Fibroblast of lung (primary cell): ENCODE results near the gene KAT2B. TPM values are rescaled to one million over a fixed set of nuclear protein-coding genes. Genes with fewer than 3 reads are reported as not detected.
A peak's percentile ranks its signal among the peaks of the same experiment; 100 is the strongest.

ENCODE experiments used
- DNase-seq, 2 donors: peaks; one replicate each; pipeline versions ENCODE4 v3.0.0 to v3.0.0-alpha.2; 2010; ENCODE audit warnings: low read depth in 2 of 2
- H2AFZ ChIP-seq: 2 replicates; pipeline ENCODE4 v1.5.1; 2012; ENCODE audit warnings: low read length, control low read depth, inconsistent platforms
- H3K27ac ChIP-seq: 2 replicates; pipeline ENCODE4 v1.5.1; 2011; ENCODE audit warnings: low read length, control low read depth; ENCODE audit not compliant: insufficient read depth
- H3K27me3 ChIP-seq: 2 replicates; pipeline ENCODE4 v1.5.1; 2011; ENCODE audit warnings: mild to moderate bottlenecking, low read length; ENCODE audit not compliant: control insufficient read depth, insufficient read depth
- H3K36me3 ChIP-seq: 2 replicates; pipeline ENCODE4 v1.5.1; 2011; ENCODE audit warnings: low read length; ENCODE audit not compliant: control insufficient read depth, insufficient read depth
- H3K4me1 ChIP-seq: 2 replicates; pipeline ENCODE4 v1.5.1; 2011; ENCODE audit warnings: low read length; ENCODE audit not compliant: control insufficient read depth, insufficient read depth; ENCODE audit errors: extremely low read depth
- H3K4me2 ChIP-seq: 2 replicates; pipeline ENCODE4 v1.5.1; 2011; ENCODE audit warnings: low read length, control low read depth; ENCODE audit not compliant: insufficient read depth; ENCODE audit errors: extremely low read depth
- H3K4me3 ChIP-seq, 4 experiments: fragments of 200-600 bp in 1 of 4; sonication (generic) in 1 of 4; replicated peaks in 1 of 4; 2 replicates each; pipeline ENCODE4 v1.5.1; 2011 to 2016; ENCODE audit warnings: low read length in 4 of 4, low read depth in 3 of 4, mild to moderate bottlenecking in 3 of 4, control low read depth in 2 of 4, inconsistent platforms in 1 of 4, mixed read lengths in 1 of 4; ENCODE audit not compliant: insufficient read depth in 1 of 4; ENCODE audit errors: control extremely low read depth in 1 of 4
- H3K79me2 ChIP-seq: 2 replicates; pipeline ENCODE4 v1.5.1; 2012; ENCODE audit warnings: mild to moderate bottlenecking, low read length, inconsistent platforms; ENCODE audit not compliant: control insufficient read depth, insufficient read depth
- H3K9ac ChIP-seq: 2 replicates; pipeline ENCODE4 v1.5.1; 2011; ENCODE audit warnings: mild to moderate bottlenecking, low read length, control low read depth; ENCODE audit not compliant: insufficient read depth
- H3K9me3 ChIP-seq: 2 replicates; pipeline ENCODE4 v1.5.1; 2012; ENCODE audit warnings: low read depth, low read length; ENCODE audit not compliant: control insufficient read depth, insufficient read depth
- H4K20me1 ChIP-seq: 2 replicates; pipeline ENCODE4 v1.5.1; 2011; ENCODE audit warnings: low read length; ENCODE audit not compliant: control insufficient read depth, insufficient read depth; ENCODE audit errors: extremely low read depth
- CTCF ChIP-seq, 2 donors: IDR thresholded peaks in 1 of 2; conservative IDR thresholded peaks in 1 of 2; 1 replicate in 1 of 2; 2 replicates in 1 of 2; pipeline ENCODE4 v1.5.1; 2011 to 2012; ENCODE audit warnings: low read length in 2 of 2, control low read depth in 1 of 2, inconsistent platforms in 1 of 2, low read depth in 1 of 2, mild to moderate bottlenecking in 1 of 2
- EZH2 ChIP-seq: IDR thresholded peaks from 2 replicates; pipeline ENCODE4 v1.5.1; 2012; ENCODE audit warnings: low read length, control low read depth, mild to moderate bottlenecking; ENCODE audit errors: missing control alignments
- polyA plus RNA-seq, 2 donors: library from polyadenylated mRNA; depleted of rRNA in 1 of 2; stranded (reverse) in 1 of 2; unstranded in 1 of 2; fragments of >200 nt; gene quantifications; 2 replicates each; pipeline ENCODE4 v1.2.1, GENCODE V29; 2011 to 2012; ENCODE audit warnings: missing spikeins in 1 of 2
- total RNA-seq: library from RNA; depleted of rRNA; stranded (reverse); fragments of >200 nt; gene quantifications from 2 replicates; pipeline ENCODE4 v1.2.1, GENCODE V29; 2014

Gene KAT2B
- total and polyA plus RNA-seq, 2 donors (not counting 1 experiment from before 2014, with no cell fraction given), result 9.1 to 14.7 TPM

GRCh38 chr3:20147361-20147760 is 107.1 kb downstream of the KAT2B start:
- H3K27ac ChIP-seq, result no peak overlapping the region
- H3K79me2 ChIP-seq, result no peaks in the 10 kb centered on the region
- no peaks in the 10 kb centered on the region for H3K4me1 ChIP-seq
- H3K36me3 ChIP-seq, result no peaks in the 10 kb centered on the region
- H2AFZ ChIP-seq, result no peak overlapping the region
- peak in 1 of 2 donors; percentile 77 for DNase-seq
- no peaks in the 10 kb centered on the region for H3K27me3 ChIP-seq
- peak overlapping the region in 1 of 4 experiments; percentile 27 for H3K4me3 ChIP-seq
- TF ChIP-seq EZH2, result no peak
- TF ChIP-seq CTCF (conservative IDR thresholded peaks at IDR 0.05 in 1 of 2, IDR thresholded peaks at IDR 0.05 in 1 of 2; ENCODE audit: low read depth in 1 of 2, low read length in 2 of 2), result no peak
- no peaks in the 10 kb centered on the region for H3K9me3 ChIP-seq
- no peaks in the 10 kb centered on the region for H4K20me1 ChIP-seq
- no peak overlapping the region for H3K4me2 ChIP-seq
- H3K9ac ChIP-seq, result no peak overlapping the region

GRCh38 chr3:20148466-20148865 is 108.2 kb downstream of the KAT2B start:
- DNase-seq, result no peak
- no peaks in the 10 kb centered on the region for H3K27me3 ChIP-seq
- no peaks in the 10 kb centered on the region for H3K79me2 ChIP-seq
- TF ChIP-seq EZH2 (no peak), CTCF (conservative IDR thresholded peaks at IDR 0.05 in 1 of 2, IDR thresholded peaks at IDR 0.05 in 1 of 2; ENCODE audit: low read depth in 1 of 2, low read length in 2 of 2) (no peak)
- H3K36me3 ChIP-seq, result no peaks in the 10 kb centered on the region
- H4K20me1 ChIP-seq, result no peaks in the 10 kb centered on the region
- no peak overlapping the region for H3K27ac ChIP-seq
- no peaks in the 10 kb centered on the region for H3K9me3 ChIP-seq
- H3K4me3 ChIP-seq, result no peak overlapping the region
- no peaks in the 10 kb centered on the region for H3K4me1 ChIP-seq
- H3K9ac ChIP-seq, result no peak overlapping the region
- H2AFZ ChIP-seq, result no peak overlapping the region
- no peak overlapping the region for H3K4me2 ChIP-seq

- Histone ChIP-seq H3K36me3 (peaks cover 2% of the 10 kb centered on the region), H3K9me3 (no peaks in the 10 kb centered on the region), H3K27ac (no peak overlapping the region), H2AFZ (no peak overlapping the region), H4K20me1 (no peaks in the 10 kb centered on the region), H3K79me2 (no peaks in the 10 kb centered on the region), H3K4me1 (no peaks in the 10 kb centered on the region), H3K4me3 (no peak overlapping the region), H3K9ac (no peak overlapping the region), H3K27me3 (no peaks in the 10 kb centered on the region), H3K4me2 (no peak overlapping the region)
- TF ChIP-seq CTCF (conservative IDR thresholded peaks at IDR 0.05 in 1 of 2, IDR thresholded peaks at IDR 0.05 in 1 of 2; ENCODE audit: low read depth in 1 of 2, low read length in 2 of 2) (no peak), EZH2 (no peak)
- no peak for DNase-seq
These were observed 113.8 kb downstream of the KAT2B start for GRCh38 chr3:20154078-20154477.
